Body of pancreas (tissue), 4 donors: ENCODE measurements around the gene DISP3. TPM values are rescaled to one million over a fixed set of nuclear protein-coding genes. Genes with fewer than 3 reads are reported as not detected.

Experiments
- ATAC-seq: fragments of 150-250 bp; one replicate; pipeline ENCODE4 v1.9.1; 2016
- DNase-seq, 4 donors: peaks; one replicate each; pipeline ENCODE4 v3.0.0-alpha.2; 2019
- H3K27ac ChIP-seq, 4 donors: fragments of 200-600 bp; sonication (generic); 1 replicate in 3 of 4; 2 replicates in 1 of 4; pipeline versions ENCODE4 v1.5.1 to v1.6.1; 2016 to 2019; ENCODE audit warnings: mild to moderate bottlenecking in 1 of 4, mixed read lengths in 1 of 4, moderate library complexity in 1 of 4
- H3K27me3 ChIP-seq, 2 donors: fragments of 200-600 bp; sonication (generic); one replicate each; pipeline ENCODE4 v1.6.0; 2016; ENCODE audit warnings: mild to moderate bottlenecking in 1 of 2
- H3K36me3 ChIP-seq, 2 donors: fragments of 200-600 bp; sonication (generic); replicated peaks in 1 of 2; 2 replicates each; pipeline ENCODE4 v1.5.1; 2016; ENCODE audit warnings: low read depth in 2 of 2; ENCODE audit not compliant: insufficient read depth in 1 of 2
- H3K4me1 ChIP-seq: fragments of 200-600 bp; sonication (generic); one replicate; pipeline ENCODE4 v1.6.0; 2016
- H3K4me3 ChIP-seq, 2 donors: fragments of 200-600 bp; sonication (generic); 1 replicate in 1 of 2; 2 replicates in 1 of 2; pipeline ENCODE4 v1.5.1; 2016 to 2019
- H3K9me3 ChIP-seq, 3 donors: fragments of 200-600 bp; sonication (generic); 1 replicate in 2 of 3; 2 replicates in 1 of 3; pipeline ENCODE4 v1.5.1; 2016
- CTCF ChIP-seq, 7 experiments: fragments of 450-650 bp in 4 of 7; fragments of 200-600 bp in 3 of 7; sonication (generic) in 3 of 7; IDR thresholded peaks; one replicate each; pipeline ENCODE4 v1.5.1; 2016 to 2019; ENCODE audit warnings: antibody characterized with exemption in 7 of 7
- POLR2A ChIP-seq, 3 donors: fragments of 450-650 bp; IDR thresholded peaks; one replicate each; pipeline ENCODE4 v1.6.1; 2016; ENCODE audit warnings: antibody characterized with exemption in 3 of 3, mild to moderate bottlenecking in 2 of 3
- WGBS, 2 donors: methylation state at CpG; one replicate each; pipeline ENCODE4 v1.1.5; 2017; 5-methylcytosine and 5-hydroxymethylcytosine counted together
- intact Hi-C: fragments of 100-400 bp; cut with DNase I; formaldehyde crosslinking; loops from one replicate; pipeline ENCODE4 v1.15.1; 2023
- total RNA-seq, 2 donors: library from RNA; depleted of rRNA; stranded (reverse); fragments of >200 nt; gene quantifications; one replicate each; pipeline ENCODE4 v1.1.0, GENCODE V29; 2016

The DISP3 gene
- total RNA-seq, 2 donors from 2014 or later, result 0.33 TPM; not detected in 1

GRCh38 chr1:11529763-11530730 lies 51.1 kb downstream of the DISP3 start:
- ATAC-seq (no peak), DNase-seq (no peak)
- no peak overlapping the region for H3K4me3 ChIP-seq
- H3K36me3 ChIP-seq, result no peaks in the 10 kb centered on the region
- no peaks in the 10 kb centered on the region for H3K9me3 ChIP-seq
- TF ChIP-seq CTCF (IDR thresholded peaks at IDR 0.05), result no peak
- no peak for TF ChIP-seq POLR2A (IDR thresholded peaks at IDR 0.05)
- intact Hi-C loops, result no loop called here
- H3K4me1 ChIP-seq, result no peaks in the 10 kb centered on the region
- H3K27ac ChIP-seq, result no peak overlapping the region
- 69% methylated on average over 20 to 31 of the region's 34 CpGs for WGBS, 2 donors
- no peaks in the 10 kb centered on the region for H3K27me3 ChIP-seq

- ATAC-seq, result no peak
- no peaks in the 10 kb centered on the region for H3K27me3 ChIP-seq
Measured at GRCh38 chr1:11530731-11531311, 51.9 kb downstream of the DISP3 start.

GRCh38 chr1:11531314-11531870 lies 52.4 kb downstream of the DISP3 start:
- Histone ChIP-seq H3K4me3 (no peak overlapping the region), H3K27ac (no peak overlapping the region), H3K4me1 (no peaks in the 10 kb centered on the region), H3K36me3 (no peaks in the 10 kb centered on the region), H3K9me3 (no peaks in the 10 kb centered on the region), H3K27me3 (no peaks in the 10 kb centered on the region)
- WGBS, 2 donors, result 27 to 49% methylated on average over 7 to 19 of the region's 19 CpGs
- no peak for DNase-seq
- no peak for ATAC-seq
- no peak for TF ChIP-seq CTCF (IDR thresholded peaks at IDR 0.05)
- TF ChIP-seq POLR2A (IDR thresholded peaks at IDR 0.05), result no peak
- intact Hi-C loops, result no loop called here

More at GRCh38 chr1:11530731-11531311, 51.9 kb downstream of the DISP3 start:
- WGBS, 2 donors, result 45 to 46% methylated on average over 11 to 15 of the region's 15 CpGs
- intact Hi-C loops, result no loop called here
- Histone ChIP-seq H3K4me1 (no peaks in the 10 kb centered on the region), H3K36me3 (no peaks in the 10 kb centered on the region), H3K4me3 (no peak overlapping the region), H3K9me3 (no peaks in the 10 kb centered on the region), H3K27ac (no peak overlapping the region)
- no peak for DNase-seq
- TF ChIP-seq CTCF (IDR thresholded peaks at IDR 0.05), result no peak
- TF ChIP-seq POLR2A (IDR thresholded peaks at IDR 0.05), result no peak

- DNase-seq (no peak), ATAC-seq (no peak)
- intact Hi-C loops, result no loop called here
- Histone ChIP-seq H3K4me1 (no peaks in the 10 kb centered on the region), H3K9me3 (no peaks in the 10 kb centered on the region), H3K27ac (no peak overlapping the region), H3K27me3 (no peaks in the 10 kb centered on the region), H3K4me3 (no peak overlapping the region), H3K36me3 (no peaks in the 10 kb centered on the region)
- 54 to 66% methylated on average over 7 to 10 of the region's 10 CpGs for WGBS, 2 donors
- no peak for TF ChIP-seq POLR2A (IDR thresholded peaks at IDR 0.05)
Measured at GRCh38 chr1:11531943-11532342, 53.0 kb downstream of the DISP3 start.
